H1 (cell line): Measurements from ENCODE around the gene TMCC1. TPM values are rescaled to one million over a fixed set of nuclear protein-coding genes. Genes with fewer than 3 reads are reported as not detected.

Experiments used
- CTCF ChIA-PET: fragments of 300-600 bp; sonication (Branson Sonifier 250); formaldehyde crosslinking; loops from one replicate; lab custom pipeline; 2021; ENCODE audit not compliant: partially characterized antibody; lab: Charles Lee
- POLR2A ChIA-PET: fragments of 300-600 bp; sonication (Branson Sonifier 250); formaldehyde crosslinking; loops from one replicate; lab custom pipeline; 2021; ENCODE audit warnings: inconsistent platforms; ENCODE audit not compliant: partially characterized antibody; lab: Charles Lee
- DNase-seq, 2 experiments: peaks; one replicate each; pipeline versions ENCODE4 v3.0.0 to v3.0.0-alpha.2; 2010 to 2022; ENCODE audit warnings: low spot score in 2 of 2, low read depth in 1 of 2, mixed read lengths in 1 of 2
- FAIRE-seq: peaks from 2 replicates; lab custom pipeline; 2011; peaks lifted over from hg19 to GRCh38; lab: Jason Lieb, UNC
- H2AFZ ChIP-seq: 2 replicates; pipeline ENCODE4 v1.8.1; 2012; ENCODE audit warnings: low read length, inconsistent platforms
- H2AK5ac ChIP-seq: 2 replicates; pipeline ENCODE4 v1.6.1; 2013; ENCODE audit warnings: low read depth, low read length
- H2BK120ac ChIP-seq: replicated peaks from 2 replicates; pipeline ENCODE3; 2013; ENCODE audit warnings: low read depth, low read length, inconsistent platforms
- H2BK12ac ChIP-seq: 2 replicates; pipeline ENCODE4 v1.6.1; 2013; ENCODE audit warnings: low read depth, low read length
- H2BK15ac ChIP-seq: 2 replicates; pipeline ENCODE4 v1.6.1; 2013; ENCODE audit warnings: low read length
- H2BK20ac ChIP-seq: 2 replicates; pipeline ENCODE4 v1.6.1; 2013; ENCODE audit warnings: low read length
- H2BK5ac ChIP-seq: 2 replicates; pipeline ENCODE4 v1.6.1; 2013; ENCODE audit warnings: low read depth, low read length
- H3K14ac ChIP-seq: 2 replicates; pipeline ENCODE4 v1.6.1; 2013; ENCODE audit warnings: inconsistent platforms; ENCODE audit not compliant: insufficient read length
- H3K18ac ChIP-seq: 2 replicates; pipeline ENCODE4 v1.6.1; 2013; ENCODE audit warnings: low read length; ENCODE audit errors: extremely low read depth
- H3K23ac ChIP-seq: 2 replicates; pipeline ENCODE4 v1.6.1; 2013; ENCODE audit warnings: inconsistent platforms; ENCODE audit not compliant: insufficient read length
- H3K23me2 ChIP-seq: 2 replicates; pipeline ENCODE4 v1.6.1; 2013; ENCODE audit warnings: low read depth, low read length
- H3K27ac ChIP-seq: 2 replicates; pipeline ENCODE4 v1.6.1; 2011; ENCODE audit warnings: low read depth, low read length, inconsistent platforms
- H3K27me3 ChIP-seq, 4 experiments: replicated peaks in 1 of 4; 1 replicate in 1 of 4; 2 replicates in 3 of 4; pipeline versions ENCODE4 v1.6.1 to v1.8.1; 2011 to 2013; ENCODE audit warnings: low read length in 3 of 4, mild to moderate bottlenecking in 3 of 4, inconsistent platforms in 2 of 4, mixed read lengths in 2 of 4, moderate library complexity in 1 of 4; ENCODE audit not compliant: control insufficient read depth in 3 of 4, insufficient read depth in 3 of 4; ENCODE audit errors: extremely low read depth in 1 of 4
- H3K36me3 ChIP-seq, 4 experiments: 2 replicates each; pipeline versions ENCODE4 v1.6.1 to v1.8.1; 2011 to 2013; ENCODE audit warnings: mild to moderate bottlenecking in 4 of 4, low read length in 3 of 4, moderate library complexity in 2 of 4, control low read depth in 1 of 4, inconsistent platforms in 1 of 4; ENCODE audit not compliant: insufficient read depth in 4 of 4, control insufficient read depth in 2 of 4
- H3K4ac ChIP-seq: replicated peaks from 2 replicates; pipeline ENCODE3; 2013; ENCODE audit warnings: low read length, low read depth, mixed read lengths, inconsistent platforms; ENCODE audit not compliant: insufficient read length
- H3K4me1 ChIP-seq, 4 experiments: replicated peaks in 1 of 4; 1 replicate in 1 of 4; 2 replicates in 3 of 4; pipeline versions ENCODE4 v1.6.1 to v1.8.1; 2011 to 2013; ENCODE audit warnings: low read length in 3 of 4, inconsistent platforms in 2 of 4, mixed read lengths in 1 of 4; ENCODE audit not compliant: insufficient read depth in 4 of 4, control insufficient read depth in 3 of 4
- H3K4me2 ChIP-seq, 2 experiments: 2 replicates each; pipeline versions ENCODE4 v1.6.1 to v1.8.1; 2011 to 2013; ENCODE audit warnings: low read depth in 2 of 2, low read length in 2 of 2, control low read depth in 1 of 2, inconsistent platforms in 1 of 2, mild to moderate bottlenecking in 1 of 2; ENCODE audit not compliant: insufficient read depth in 1 of 2
- H3K4me3 ChIP-seq, 4 experiments: fragments of 200-600, 300-600 bp in 1 of 4; sonication (generic), shearing (Covaris generic), sonication (Bioruptor Twin) in 1 of 4; 2 replicates each; pipeline versions ENCODE4 v1.5.1 to v1.8.1; 2011 to 2016; ENCODE audit warnings: low read length in 4 of 4, low read depth in 3 of 4, control low read depth in 2 of 4, inconsistent platforms in 2 of 4, mild to moderate bottlenecking in 2 of 4, mixed read lengths in 1 of 4, moderate library complexity in 1 of 4; ENCODE audit not compliant: insufficient read depth in 2 of 4; ENCODE audit errors: extremely low read depth in 1 of 4
- H3K56ac ChIP-seq: replicated peaks from 2 replicates; pipeline ENCODE3; 2013; ENCODE audit warnings: low read depth, mild to moderate bottlenecking, mixed read lengths, low read length, inconsistent platforms; ENCODE audit not compliant: insufficient read length
- H3K79me1 ChIP-seq: 2 replicates; pipeline ENCODE4 v1.6.1; 2013; ENCODE audit warnings: low read depth, low read length, control low read depth
- H3K79me2 ChIP-seq, 2 experiments: 2 replicates each; pipeline versions ENCODE4 v1.6.1 to v1.8.1; 2012 to 2013; ENCODE audit warnings: low read length in 2 of 2, mild to moderate bottlenecking in 2 of 2, inconsistent platforms in 1 of 2; ENCODE audit not compliant: insufficient read depth in 2 of 2, control insufficient read depth in 1 of 2
- H3K9ac ChIP-seq, 4 experiments: replicated peaks in 1 of 4; 1 replicate in 1 of 4; 2 replicates in 3 of 4; pipeline versions ENCODE4 v1.6.1 to v1.8.1; 2011 to 2013; ENCODE audit warnings: low read depth in 3 of 4, low read length in 3 of 4, control low read depth in 2 of 4, mild to moderate bottlenecking in 2 of 4, moderate library complexity in 2 of 4, inconsistent platforms in 1 of 4; ENCODE audit errors: extremely low read depth in 1 of 4
- H3K9me3 ChIP-seq, 2 experiments: 2 replicates each; pipeline versions ENCODE4 v1.6.1 to v1.8.1; 2012 to 2013; ENCODE audit warnings: mild to moderate bottlenecking in 2 of 2, moderate library complexity in 2 of 2, control low read depth in 1 of 2, inconsistent platforms in 1 of 2, low read depth in 1 of 2, low read length in 1 of 2, mixed read lengths in 1 of 2; ENCODE audit not compliant: insufficient read depth in 2 of 2
- H4K20me1 ChIP-seq, 2 experiments: replicated peaks in 1 of 2; 2 replicates each; pipeline versions ENCODE3 to v1.8.1; 2011 to 2013; ENCODE audit warnings: inconsistent platforms in 2 of 2, low read length in 2 of 2, mild to moderate bottlenecking in 1 of 2; ENCODE audit not compliant: insufficient read depth in 2 of 2, control insufficient read depth in 1 of 2
- H4K5ac ChIP-seq: 2 replicates; pipeline ENCODE4 v1.6.1; 2013; ENCODE audit warnings: low read length, low read depth, mixed read lengths, inconsistent platforms; ENCODE audit not compliant: insufficient read length
- H4K8ac ChIP-seq: 2 replicates; pipeline ENCODE4 v1.8.0; 2013; ENCODE audit warnings: mild to moderate bottlenecking, moderate library complexity, low read length, inconsistent platforms; ENCODE audit not compliant: insufficient read depth; ENCODE audit errors: extremely low read depth
- H4K91ac ChIP-seq: replicated peaks from 2 replicates; pipeline ENCODE3; 2013; ENCODE audit warnings: low read length, mixed read lengths, inconsistent platforms; ENCODE audit not compliant: insufficient read length
- ASH2L ChIP-seq: fragments of 200-600, 300-600 bp; sonication (generic); IDR thresholded peaks from one replicate; pipeline ENCODE4 v1.7.1; 2017; ENCODE audit warnings: low read length
- CBX8 ChIP-seq: fragments of 300-800, 300-1000 bp; sonication (generic); IDR thresholded peaks from 2 replicates; pipeline ENCODE4 v1.7.1; 2016; ENCODE audit warnings: low read depth, low read length, borderline replicate concordance
- CEBPB ChIP-seq: IDR thresholded peaks from 2 replicates; pipeline ENCODE4 v1.6.1; 2012; ENCODE audit warnings: low read depth, low read length
- JUN ChIP-seq: IDR thresholded peaks from 2 replicates; pipeline ENCODE4 v1.6.1; 2011; ENCODE audit warnings: low read depth, mild to moderate bottlenecking, improper control_type of control experiment, low read length
- KDM4A ChIP-seq: IDR thresholded peaks from one replicate; pipeline ENCODE4 v1.7.1; 2012; ENCODE audit warnings: low read depth, mild to moderate bottlenecking, moderate library complexity, low read length, inconsistent platforms; ENCODE audit not compliant: severe bottlenecking
- NANOG ChIP-seq: IDR thresholded peaks from 2 replicates; pipeline ENCODE4 v1.6.1; 2011; ENCODE audit warnings: low read length, low read depth, mild to moderate bottlenecking, inconsistent platforms; ENCODE audit not compliant: insufficient read depth, poor library complexity, severe bottlenecking
- NRF1 ChIP-seq: IDR thresholded peaks from 2 replicates; pipeline ENCODE4 v1.6.1; 2011; ENCODE audit warnings: mild to moderate bottlenecking, low read depth, low read length, improper control_type of control experiment
- SIX5 ChIP-seq: IDR thresholded peaks from 2 replicates; pipeline ENCODE4 v1.6.1; 2011; ENCODE audit warnings: mild to moderate bottlenecking, low read depth, low read length
- SP4 ChIP-seq: IDR thresholded peaks from 2 replicates; pipeline ENCODE4 v1.6.1; 2012; ENCODE audit warnings: low read length, inconsistent platforms
- TCF12 ChIP-seq: IDR thresholded peaks from 2 replicates; pipeline ENCODE4 v1.6.1; 2011; ENCODE audit warnings: low read depth, mild to moderate bottlenecking, low read length
- USF2 ChIP-seq: IDR thresholded peaks from 2 replicates; pipeline ENCODE4 v1.6.1; 2011; ENCODE audit warnings: low read length, improper control_type of control experiment
- YY1 ChIP-seq: IDR thresholded peaks from 2 replicates; pipeline ENCODE4 v1.6.1; 2011; ENCODE audit warnings: low read depth, mild to moderate bottlenecking, low read length
- polyA plus RNA-seq, 7 experiments: library from polyadenylated mRNA; depleted of rRNA in 3 of 7; stranded (reverse) in 5 of 7; unstranded in 2 of 7; fragments of >200 nt in 5 of 7; fragments of 200-250 nt in 2 of 7; gene quantifications; 1 replicate in 5 of 7; 2 replicates in 1 of 7; 4 replicates in 1 of 7; pipeline versions ENCODE4 v1.2.1 to v1.2.3, GENCODE V29; 2011 to 2013; ENCODE audit warnings: missing spikeins in 2 of 7, mixed read lengths in 2 of 7
- total RNA-seq: library from RNA; stranded (reverse); fragmentation: NEBNext Ultra II Directional; extraction: Animal tissue kit (Norgen Biotek cat#: 25700); gene quantifications from 2 replicates; pipeline ENCODE4 v1.2.1, GENCODE V29; 2021

Gene TMCC1
- total and polyA plus RNA-seq, 2 of the 8 experiments (the other 6 are each of a cell fraction or from before 2014, with no cell fraction given) = 10.4 to 27.1 TPM

DNA sequence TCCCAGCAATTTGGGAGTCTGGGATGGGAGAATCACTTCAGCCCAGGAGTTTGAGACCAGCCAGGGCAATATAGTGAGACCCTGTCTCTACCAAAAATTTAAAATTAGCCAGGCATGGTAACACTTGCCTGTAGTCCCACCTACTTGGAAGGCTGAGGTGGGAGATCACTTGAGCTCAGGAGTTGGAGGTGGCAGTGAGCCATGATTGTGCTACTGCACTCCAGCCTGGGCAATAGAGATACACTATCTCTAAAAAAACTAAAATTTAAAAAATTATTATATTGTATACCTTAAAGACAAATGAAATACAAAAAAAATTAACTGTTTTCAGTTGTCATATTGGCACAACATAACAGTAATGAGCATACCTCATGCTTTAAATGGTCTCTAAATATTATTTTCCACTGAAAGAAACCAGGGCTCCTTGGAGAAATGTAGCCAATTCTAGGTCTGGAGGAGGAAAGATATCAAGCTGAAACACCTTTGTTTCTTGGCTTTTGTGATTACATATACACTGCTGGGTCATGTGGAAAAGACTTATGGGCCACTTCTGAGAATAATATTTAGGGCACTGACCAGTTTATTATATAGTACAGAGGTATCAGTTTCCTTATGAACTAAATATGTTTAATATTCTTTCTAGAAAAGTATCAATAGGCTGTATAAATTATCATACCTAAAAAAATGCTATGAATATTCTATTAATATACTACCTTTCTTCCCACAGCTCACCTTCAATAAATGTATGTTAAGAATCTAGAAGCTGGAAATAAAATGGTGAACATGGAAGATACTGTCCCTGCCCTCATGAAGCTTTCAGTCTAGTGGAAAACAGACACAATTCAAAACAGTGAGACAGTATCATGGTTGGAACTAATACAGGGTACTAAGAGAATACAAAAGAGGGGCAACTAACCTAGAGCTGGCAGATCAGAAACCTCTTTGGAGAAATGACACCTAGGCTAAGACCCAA is 119.5 kb downstream of the TMCC1 start:
- no peaks in the 10 kb centered on the region for H4K20me1 ChIP-seq
- no peaks in the 10 kb centered on the region for H3K27me3 ChIP-seq
- no peaks in the 10 kb centered on the region for H3K79me1 ChIP-seq
- no peak for FAIRE-seq
- H2AK5ac ChIP-seq = no peak overlapping the region
- H3K23me2 ChIP-seq = no peaks in the 10 kb centered on the region
- H2AFZ ChIP-seq = no peak overlapping the region
- H2BK15ac ChIP-seq = no peak overlapping the region
- H3K56ac ChIP-seq = no peak overlapping the region
- no peak overlapping the region for H3K9ac ChIP-seq
- no peaks in the 10 kb centered on the region; a peak in 1 of 7 replicates for H3K4me1 ChIP-seq
- CTCF ChIA-PET = interaction anchor here (1.2 to 2.5 kb wide), 2 partner anchors 36 to 124 kb away, joined by 4 to 6 read pairs; no protein-coding TSS in a partner anchor
- H2BK12ac ChIP-seq = no peak overlapping the region
- DNase-seq = no peak
- H2BK5ac ChIP-seq = no peak overlapping the region
- no peak overlapping the region for H2BK20ac ChIP-seq
- H2BK120ac ChIP-seq = no peak overlapping the region
- H4K8ac ChIP-seq = no peak overlapping the region
- H3K36me3 ChIP-seq = no peaks in the 10 kb centered on the region
- no peak overlapping the region for H3K18ac ChIP-seq
- H3K23ac ChIP-seq = no peak overlapping the region
- no peak overlapping the region for H4K91ac ChIP-seq
- no peak overlapping the region for H4K5ac ChIP-seq
- H3K79me2 ChIP-seq = no peaks in the 10 kb centered on the region; a peak in 1 of 4 replicates
- H3K4me3 ChIP-seq = no peak overlapping the region
- no peak overlapping the region for H3K27ac ChIP-seq
- H3K4me2 ChIP-seq = no peak overlapping the region
- H3K4ac ChIP-seq = no peak overlapping the region
- H3K9me3 ChIP-seq = no peaks in the 10 kb centered on the region
- POLR2A ChIA-PET = no interaction called here
- H3K14ac ChIP-seq = no peak overlapping the region
- TF ChIP-seq SP4 = no peak
- TF ChIP-seq NRF1 = no peak
- no peak for TF ChIP-seq CBX8
- no peak for TF ChIP-seq ASH2L
- TF ChIP-seq TCF12 = no peak
- TF ChIP-seq JUN = no peak
- no peak for TF ChIP-seq CEBPB
- TF ChIP-seq SIX5 = no peak
- TF ChIP-seq NANOG = no peak
- no peak for TF ChIP-seq KDM4A
- TF ChIP-seq YY1 = no peak
- no peak for TF ChIP-seq USF2
